PC-3 (cell line): ENCODE data around the gene ADAM12. TPM values are rescaled to one million over a fixed set of nuclear protein-coding genes. Genes with fewer than 3 reads are reported as not detected.

ENCODE experiments used
- ATAC-seq: fragments of 200-7000 bp; cut with Tn5 transposase; 2 replicates; pipeline ENCODE4 v1.9.1; 2020; ENCODE audit warnings: mild to moderate bottlenecking, moderate library complexity
- BruUV-seq: library from RNA; stranded (reverse); fragments of 400-500 nt; replicated peaks from 2 replicates; lab custom pipeline; 2021; lab: Mats Ljungman, UMichigan
- CTCF ChIA-PET: fragments of 300-600 bp; sonication (Branson Sonifier 250); formaldehyde crosslinking; loops from one replicate; lab custom pipeline; 2022; ENCODE audit warnings: antibody characterized with exemption; lab: Charles Lee
- POLR2A ChIA-PET: fragments of 300-600 bp; sonication (Branson Sonifier 250); formaldehyde crosslinking; loops from one replicate; lab custom pipeline; 2022; ENCODE audit warnings: antibody characterized with exemption; ENCODE audit not compliant: unreplicated experiment; lab: Charles Lee
- DNase-seq: peaks from one replicate; pipeline ENCODE4 v3.0.0-alpha.2; 2015
- H2AFZ ChIP-seq: fragments of 300-600 bp; sonication (generic); 2 replicates; pipeline ENCODE4 v1.6.0; 2016; ENCODE audit warnings: antibody characterized with exemption, low read length
- H3F3A ChIP-seq: fragments of 300-600 bp; sonication (generic); one replicate; pipeline ENCODE4 v1.6.0; 2017; ENCODE audit warnings: antibody characterized with exemption, low read length, control low read depth, mild to moderate bottlenecking; ENCODE audit not compliant: unreplicated experiment
- H3K27ac ChIP-seq: fragments of 300-600 bp; sonication (generic); 2 replicates; pipeline ENCODE4 v1.5.1; 2016; ENCODE audit warnings: mild to moderate bottlenecking, low read length
- H3K27me3 ChIP-seq: fragments of 300-600 bp; sonication (generic); 2 replicates; pipeline ENCODE4 v1.6.1; 2016; ENCODE audit warnings: low read length, mixed read lengths
- H3K36me3 ChIP-seq: fragments of 300-600 bp; sonication (generic); 2 replicates; pipeline ENCODE4 v1.6.1; 2016; ENCODE audit warnings: low read depth, mixed run types, low read length, mixed read lengths
- H3K4me1 ChIP-seq: fragments of 300-600 bp; sonication (generic); 2 replicates; pipeline ENCODE4 v1.5.1; 2016; ENCODE audit warnings: low read length; ENCODE audit not compliant: insufficient read depth
- H3K4me2 ChIP-seq: fragments of 300-600 bp; sonication (generic); 2 replicates; pipeline ENCODE4 v1.6.0; 2016; ENCODE audit warnings: low read length
- H3K4me3 ChIP-seq: fragments of 300-600 bp; sonication (generic); 2 replicates; pipeline ENCODE4 v1.5.1; 2016; ENCODE audit warnings: mild to moderate bottlenecking, low read length, mixed read lengths
- H3K79me2 ChIP-seq: fragments of 300-600 bp; sonication (generic); 2 replicates; pipeline ENCODE4 v1.6.1; 2017; ENCODE audit warnings: low read length, mixed read lengths
- H3K9ac ChIP-seq: fragments of 300-600 bp; sonication (generic); 2 replicates; pipeline ENCODE4 v1.6.0; 2016; ENCODE audit warnings: mild to moderate bottlenecking, low read length
- H3K9me2 ChIP-seq: fragments of 300-600 bp; sonication (generic); replicated peaks from 2 replicates; pipeline ENCODE4 v1.6.1; 2016; ENCODE audit warnings: mixed run types, low read length, mixed read lengths
- H3K9me3 ChIP-seq: fragments of 300-600 bp; sonication (generic); 2 replicates; pipeline ENCODE4 v1.6.1; 2016; ENCODE audit warnings: low read length, mixed read lengths
- H4K20me1 ChIP-seq: fragments of 300-600 bp; sonication (generic); 2 replicates; pipeline ENCODE4 v1.6.1; 2016; ENCODE audit warnings: low read length, mixed read lengths
- EZH2 ChIP-seq: fragments of 300-600 bp; sonication (generic); IDR thresholded peaks from one replicate; pipeline ENCODE4 v1.6.1; 2017; ENCODE audit warnings: antibody characterized with exemption, mild to moderate bottlenecking, low read length; ENCODE audit not compliant: unreplicated experiment
- EZH2phosphoT487 ChIP-seq: fragments of 300-600 bp; sonication (generic); IDR thresholded peaks from 2 replicates; pipeline ENCODE4 v1.6.1; 2018; ENCODE audit warnings: mild to moderate bottlenecking, antibody characterized with exemption, low read length, borderline replicate concordance
- intact Hi-C: fragments of 100-400 bp; cut with micrococcal nuclease; formaldehyde crosslinking; loops from 2 replicates; pipeline ENCODE4 v1.9.0; 2023
- total RNA-seq: library from RNA; depleted of rRNA; stranded (reverse); fragments of >200 nt; gene quantifications from 2 replicates; pipeline ENCODE4 v1.2.3, GENCODE V29; 2014
- TF ChIP-seq, protein P1 (sequence below): fragments of 300-600 bp; sonication (generic); conservative IDR thresholded peaks from 2 replicates; pipeline ENCODE4 v1.5.1; 2017; ENCODE audit warnings: antibody characterized with exemption, low read depth, mild to moderate bottlenecking, low read length

The ADAM12 gene
- total RNA-seq, 1 experiment from 2014 or later = 3.4 TPM

GRCh38 chr10:126332576-126332975 lies 55.7 kb downstream of the ADAM12 start:
- ChIA-PET POLR2A (no interaction called here), CTCF (no interaction called here)
- ATAC-seq = no peak
- H3K27ac ChIP-seq = no peak overlapping the region
- H3K9ac ChIP-seq = no peak overlapping the region
- TF ChIP-seq EZH2 = no peak
- TF ChIP-seq EZH2phosphoT487 = no peak
- TF ChIP-seq, protein P1, sequence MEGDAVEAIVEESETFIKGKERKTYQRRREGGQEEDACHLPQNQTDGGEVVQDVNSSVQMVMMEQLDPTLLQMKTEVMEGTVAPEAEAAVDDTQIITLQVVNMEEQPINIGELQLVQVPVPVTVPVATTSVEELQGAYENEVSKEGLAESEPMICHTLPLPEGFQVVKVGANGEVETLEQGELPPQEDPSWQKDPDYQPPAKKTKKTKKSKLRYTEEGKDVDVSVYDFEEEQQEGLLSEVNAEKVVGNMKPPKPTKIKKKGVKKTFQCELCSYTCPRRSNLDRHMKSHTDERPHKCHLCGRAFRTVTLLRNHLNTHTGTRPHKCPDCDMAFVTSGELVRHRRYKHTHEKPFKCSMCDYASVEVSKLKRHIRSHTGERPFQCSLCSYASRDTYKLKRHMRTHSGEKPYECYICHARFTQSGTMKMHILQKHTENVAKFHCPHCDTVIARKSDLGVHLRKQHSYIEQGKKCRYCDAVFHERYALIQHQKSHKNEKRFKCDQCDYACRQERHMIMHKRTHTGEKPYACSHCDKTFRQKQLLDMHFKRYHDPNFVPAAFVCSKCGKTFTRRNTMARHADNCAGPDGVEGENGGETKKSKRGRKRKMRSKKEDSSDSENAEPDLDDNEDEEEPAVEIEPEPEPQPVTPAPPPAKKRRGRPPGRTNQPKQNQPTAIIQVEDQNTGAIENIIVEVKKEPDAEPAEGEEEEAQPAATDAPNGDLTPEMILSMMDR = no peak
- intact Hi-C loops = no loop called here
- H3K36me3 ChIP-seq = no peaks in the 10 kb centered on the region
- H3K27me3 ChIP-seq = no peaks in the 10 kb centered on the region
- H3K4me3 ChIP-seq = no peak overlapping the region
- no peak overlapping the region for H2AFZ ChIP-seq
- BruUV-seq = no TSS peak
- H3K4me2 ChIP-seq = no peak overlapping the region
- H3F3A ChIP-seq = no peaks in the 10 kb centered on the region
- H4K20me1 ChIP-seq = no peaks in the 10 kb centered on the region
- H3K9me3 ChIP-seq = no peaks in the 10 kb centered on the region
- H3K79me2 ChIP-seq = no peaks in the 10 kb centered on the region
- H3K9me2 ChIP-seq = no peaks in the 10 kb centered on the region
- no peak for DNase-seq
- H3K4me1 ChIP-seq = no peaks in the 10 kb centered on the region

- no TSS peak for BruUV-seq
- Histone ChIP-seq H3K9me2 (no peaks in the 10 kb centered on the region), H3K27ac (no peak overlapping the region), H3K27me3 (no peaks in the 10 kb centered on the region), H3K4me3 (no peak overlapping the region), H3K9ac (no peak overlapping the region), H3K9me3 (no peaks in the 10 kb centered on the region), H3K79me2 (no peaks in the 10 kb centered on the region), H3F3A (no peaks in the 10 kb centered on the region), H2AFZ (no peak overlapping the region), H3K4me2 (no peak overlapping the region), H4K20me1 (no peaks in the 10 kb centered on the region), H3K36me3 (no peaks in the 10 kb centered on the region), H3K4me1 (no peaks in the 10 kb centered on the region)
- ChIA-PET CTCF (no interaction called here), POLR2A (no interaction called here)
- intact Hi-C loops = no loop called here
- TF ChIP-seq EZH2 = no peak
- no peak for TF ChIP-seq EZH2phosphoT487
- TF ChIP-seq, protein P1 = no peak
- ATAC-seq (no peak), DNase-seq (no peak)
These were observed 57.2 kb downstream of the ADAM12 start for GRCh38 chr10:126331101-126331500.

- no peaks in the 10 kb centered on the region for H3K36me3 ChIP-seq
- H3K4me1 ChIP-seq = no peaks in the 10 kb centered on the region
- H2AFZ ChIP-seq = no peak overlapping the region
- H3K9me3 ChIP-seq = no peaks in the 10 kb centered on the region
- no peaks in the 10 kb centered on the region for H3K79me2 ChIP-seq
- no peaks in the 10 kb centered on the region for H4K20me1 ChIP-seq
- no peaks in the 10 kb centered on the region for H3K9me2 ChIP-seq
- BruUV-seq = no TSS peak
- H3K9ac ChIP-seq = no peak overlapping the region
- H3K4me3 ChIP-seq = no peak overlapping the region
- H3F3A ChIP-seq = no peaks in the 10 kb centered on the region
- ChIA-PET POLR2A (no interaction called here), CTCF (no interaction called here)
- ATAC-seq (no peak), DNase-seq (no peak)
- H3K4me2 ChIP-seq = no peak overlapping the region
- no peak overlapping the region for H3K27ac ChIP-seq
- intact Hi-C loops = no loop called here
- TF ChIP-seq, protein P1 = no peak
- TF ChIP-seq EZH2phosphoT487 = no peak
- no peak for TF ChIP-seq EZH2
- H3K27me3 ChIP-seq = no peaks in the 10 kb centered on the region
These were observed 63.5 kb downstream of the ADAM12 start for GRCh38 chr10:126324826-126325225.
